HEK293 (cell line): ENCODE measurements around the gene SYT13.

Source experiments
- CTCF ChIA-PET: fragments of 350-600 bp; formaldehyde crosslinking; extraction: SDS; loops from one replicate; lab custom pipeline; 2021; ENCODE audit warnings: antibody characterized with exemption; lab: Yijun Ruan, JAX
- POLR2A ChIA-PET: fragments of 300-600 bp; formaldehyde crosslinking; extraction: SDS; loops from one replicate; lab custom pipeline; 2020; ENCODE audit warnings: antibody characterized with exemption, inconsistent platforms; lab: Yijun Ruan, JAX
- H3K27ac ChIP-seq: fragments of 200-500 bp; sonication (Bioruptor generic); 2 replicates; pipeline ENCODE4 v1.5.1; 2014; ENCODE audit warnings: low read depth, low read length, control low read depth, inconsistent platforms; ENCODE audit errors: extremely low read depth
- H3K36me3 ChIP-seq, 2 experiments: fragments of 200-500 bp in 1 of 2; sonication (Bioruptor generic) in 1 of 2; 1 replicate in 1 of 2; 2 replicates in 1 of 2; pipeline ENCODE4 v1.5.1; 2014 to 2017; ENCODE audit warnings: inconsistent platforms in 2 of 2, low read length in 2 of 2; ENCODE audit not compliant: control insufficient read depth in 2 of 2, insufficient read depth in 1 of 2
- H3K4me1 ChIP-seq: fragments of 200-500 bp; sonication (Bioruptor generic); 2 replicates; pipeline ENCODE4 v1.5.1; 2014; ENCODE audit warnings: mild to moderate bottlenecking, low read length, inconsistent platforms; ENCODE audit not compliant: control insufficient read depth, insufficient read depth
- H3K4me3 ChIP-seq: 2 replicates; pipeline ENCODE4 v1.5.1; 2011; ENCODE audit warnings: low read depth, mild to moderate bottlenecking, control low read depth, low read length, moderate library complexity
- H3K9me3 ChIP-seq: fragments of 200-500 bp; sonication (Bioruptor generic); 2 replicates; pipeline ENCODE4 v1.5.1; 2014; ENCODE audit warnings: low read depth, low read length, inconsistent platforms; ENCODE audit not compliant: control insufficient read depth, insufficient read depth
- KLF16 ChIP-seq: fragments of 450-650 bp; formaldehyde crosslinking; IDR thresholded peaks from 2 replicates; pipeline ENCODE4 v1.5.1; 2017; ENCODE audit warnings: missing biosample characterization, missing genetic modification characterization
- KLF17 ChIP-seq: fragments of 450-650 bp; formaldehyde crosslinking; IDR thresholded peaks from 2 replicates; pipeline ENCODE4 v1.5.1; 2016; ENCODE audit warnings: missing biosample characterization, missing genetic modification characterization
- REST ChIP-seq: fragments of 450-650 bp; formaldehyde crosslinking; IDR thresholded peaks from 2 replicates; pipeline ENCODE4 v1.5.1; 2016; ENCODE audit warnings: missing biosample characterization, missing genetic modification characterization
- WT1 ChIP-seq: fragments of 450-650 bp; formaldehyde crosslinking; IDR thresholded peaks from 2 replicates; pipeline ENCODE4 v1.5.1; 2016; ENCODE audit warnings: missing biosample characterization, missing genetic modification characterization
- ZBTB26 ChIP-seq: fragments of 450-650 bp; formaldehyde crosslinking; optimal IDR thresholded peaks from 2 replicates; pipeline ENCODE3; 2016; ENCODE audit warnings: missing biosample characterization, mild to moderate bottlenecking, missing genetic modification characterization
- ZNF175 ChIP-seq: fragments of 450-650 bp; formaldehyde crosslinking; IDR thresholded peaks from 2 replicates; pipeline ENCODE4 v1.5.1; 2016; ENCODE audit warnings: missing biosample characterization, missing genetic modification characterization
- ZNF221 ChIP-seq: fragments of 450-650 bp; formaldehyde crosslinking; IDR thresholded peaks from 2 replicates; pipeline ENCODE4 v1.5.1; 2017; ENCODE audit warnings: missing biosample characterization, missing genetic modification characterization, borderline replicate concordance
- ZNF223 ChIP-seq: fragments of 450-650 bp; formaldehyde crosslinking; IDR thresholded peaks from 2 replicates; pipeline ENCODE4 v1.5.1; 2016; ENCODE audit warnings: missing biosample characterization, missing genetic modification characterization
- ZNF23 ChIP-seq: fragments of 450-650 bp; formaldehyde crosslinking; IDR thresholded peaks from 2 replicates; pipeline ENCODE4 v1.5.1; 2016; ENCODE audit warnings: missing biosample characterization, missing genetic modification characterization, borderline replicate concordance
- ZNF518A ChIP-seq: fragments of 450-650 bp; formaldehyde crosslinking; conservative IDR thresholded peaks from 2 replicates; pipeline ENCODE4 v1.5.1; 2016; ENCODE audit warnings: low read depth, missing biosample characterization, missing genetic modification characterization
- ZNF621 ChIP-seq: fragments of 450-650 bp; formaldehyde crosslinking; IDR thresholded peaks from 2 replicates; pipeline ENCODE4 v1.5.1; 2017; ENCODE audit warnings: missing biosample characterization, missing genetic modification characterization
- ZNF623 ChIP-seq: fragments of 450-650 bp; formaldehyde crosslinking; IDR thresholded peaks from 2 replicates; pipeline ENCODE4 v1.5.1; 2016; ENCODE audit warnings: missing biosample characterization, missing genetic modification characterization
- ZNF792 ChIP-seq: fragments of 450-650 bp; formaldehyde crosslinking; IDR thresholded peaks from 2 replicates; pipeline ENCODE4 v1.5.1; 2016; ENCODE audit warnings: missing biosample characterization, missing genetic modification characterization
- TF ChIP-seq, protein P1 (sequence below): fragments of 450-650 bp; formaldehyde crosslinking; IDR thresholded peaks from 2 replicates; pipeline ENCODE4 v1.5.1; 2017; ENCODE audit warnings: missing biosample characterization, missing genetic modification characterization

Gene SYT13

DNA sequence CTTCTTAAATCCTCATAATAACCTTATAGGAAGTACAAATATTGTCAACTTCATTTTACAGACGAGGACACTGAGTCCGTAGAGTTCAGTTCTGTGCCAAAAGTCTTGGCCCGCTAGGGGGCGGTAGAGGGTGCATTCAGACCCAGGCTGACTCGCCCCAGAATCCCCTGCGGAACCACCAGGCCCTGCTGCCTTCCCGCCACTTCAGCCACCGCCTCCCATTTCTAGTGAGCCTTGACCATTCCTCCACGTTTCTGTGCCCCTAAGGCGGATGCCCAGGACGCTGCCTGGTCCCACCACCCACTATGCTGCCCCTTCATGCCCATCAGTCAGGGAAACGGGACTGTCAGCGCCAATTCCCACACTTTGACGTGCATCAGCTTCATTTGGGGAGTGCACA is 19.1 kb downstream of the SYT13 start (continued):
- TF ChIP-seq ZNF518A (tag by site-specific recombination) (no peak), WT1 (tag by site-specific recombination) (no peak), ZNF23 (tag by site-specific recombination) (no peak), ZNF175 (tag by site-specific recombination) (no peak), ZBTB26 (no peak), ZNF792 (tag by site-specific recombination) (no peak)

DNA sequence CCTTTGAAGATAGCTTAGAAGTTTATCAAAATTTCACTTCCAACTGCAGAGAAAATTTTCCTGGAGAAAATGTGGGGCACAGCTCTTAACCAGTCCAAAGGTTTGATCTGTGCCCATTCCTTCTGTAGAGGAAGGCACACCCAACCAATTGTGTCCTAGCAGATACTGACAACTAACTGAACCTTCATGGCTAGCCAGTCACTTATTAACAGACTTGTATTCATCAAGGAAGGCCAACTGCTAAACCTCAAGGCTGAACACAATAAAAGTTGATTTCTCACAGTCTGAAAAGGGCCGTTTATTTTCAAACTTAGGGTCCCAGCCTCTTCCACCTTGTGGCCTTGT is 19.5 kb downstream of the SYT13 start:
- no peaks in the 10 kb centered on the region for H3K4me1 ChIP-seq
- no peaks in the 10 kb centered on the region for H3K36me3 ChIP-seq
- no peak overlapping the region for H3K27ac ChIP-seq
- no peaks in the 10 kb centered on the region for H3K9me3 ChIP-seq
- POLR2A ChIA-PET = no interaction called here
- CTCF ChIA-PET = interaction anchor here (0.7 to 1.8 kb wide), 4 partner anchors 10 to 26 kb away, joined by 3 to 11 read pairs (median 5); no protein-coding TSS in a partner anchor
- TF ChIP-seq, protein P1, sequence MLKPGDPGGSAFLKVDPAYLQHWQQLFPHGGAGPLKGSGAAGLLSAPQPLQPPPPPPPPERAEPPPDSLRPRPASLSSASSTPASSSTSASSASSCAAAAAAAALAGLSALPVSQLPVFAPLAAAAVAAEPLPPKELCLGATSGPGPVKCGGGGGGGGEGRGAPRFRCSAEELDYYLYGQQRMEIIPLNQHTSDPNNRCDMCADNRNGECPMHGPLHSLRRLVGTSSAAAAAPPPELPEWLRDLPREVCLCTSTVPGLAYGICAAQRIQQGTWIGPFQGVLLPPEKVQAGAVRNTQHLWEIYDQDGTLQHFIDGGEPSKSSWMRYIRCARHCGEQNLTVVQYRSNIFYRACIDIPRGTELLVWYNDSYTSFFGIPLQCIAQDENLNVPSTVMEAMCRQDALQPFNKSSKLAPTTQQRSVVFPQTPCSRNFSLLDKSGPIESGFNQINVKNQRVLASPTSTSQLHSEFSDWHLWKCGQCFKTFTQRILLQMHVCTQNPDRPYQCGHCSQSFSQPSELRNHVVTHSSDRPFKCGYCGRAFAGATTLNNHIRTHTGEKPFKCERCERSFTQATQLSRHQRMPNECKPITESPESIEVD (tag by site-specific recombination) = no peak
- TF ChIP-seq ZNF175 (tag by site-specific recombination) = no peak
- no peak for TF ChIP-seq REST (tag by site-specific recombination)
- no peak for TF ChIP-seq ZNF621 (tag by site-specific recombination)
- no peak for TF ChIP-seq ZNF223 (tag by site-specific recombination)
- no peak for TF ChIP-seq ZNF221 (tag by site-specific recombination)
- TF ChIP-seq KLF16 (tag by site-specific recombination) = no peak
- no peak for TF ChIP-seq ZNF623
- TF ChIP-seq KLF17 (tag by site-specific recombination) = no peak
- H3K4me3 ChIP-seq = no peak overlapping the region
